Retinal pigment epithelial cell (primary cell): ENCODE results near the gene PYGB.
"Not testable (repeated sequence)": the region's sequence is repeated elsewhere in the genome, so short reads cannot be mapped to it uniquely, and the experiment has no call there.

Source experiments
- DNase-seq: peaks from one replicate; pipeline ENCODE4 v3.0.0-alpha.2; 2010; ENCODE audit warnings: low read depth
- H3K4me3 ChIP-seq: 2 replicates; pipeline ENCODE4 v1.5.1; 2011; ENCODE audit warnings: mild to moderate bottlenecking, low read length, control low read depth, moderate library complexity
- CTCF ChIP-seq: conservative IDR thresholded peaks from 2 replicates; pipeline ENCODE4 v1.5.1; 2011; ENCODE audit warnings: low read depth, low read length, control low read depth, inconsistent platforms

The PYGB gene

GRCh38 chr20:25225642-25226432 lies 22.0 kb upstream of the PYGB start:
- TF ChIP-seq CTCF = no peak
- no peak overlapping the region for H3K4me3 ChIP-seq
- no peak for DNase-seq

GRCh38 chr20:25226433-25227316 lies 21.2 kb upstream of the PYGB start:
- TF ChIP-seq CTCF = no peak
- no peak for DNase-seq
- H3K4me3 ChIP-seq = no peak overlapping the region

GRCh38 chr20:25227317-25227831 lies 20.5 kb upstream of the PYGB start:
- TF ChIP-seq CTCF = no peak
- H3K4me3 ChIP-seq = no peak overlapping the region
- no peak for DNase-seq

- H3K4me3 ChIP-seq = no peak overlapping the region
- no peak for TF ChIP-seq CTCF
- DNase-seq = no peak
These were observed 18.3 kb upstream of the PYGB start for GRCh38 chr20:25229486-25230165.

- H3K4me3 ChIP-seq = no peak overlapping the region
- DNase-seq = no peak
- TF ChIP-seq CTCF = no peak
These were observed 17.6 kb upstream of the PYGB start for GRCh38 chr20:25230166-25230831.

GRCh38 chr20:25233016-25233772 lies 14.7 kb upstream of the PYGB start:
- DNase-seq = peak; percentile 55
- TF ChIP-seq CTCF = no peak
- no peak overlapping the region for H3K4me3 ChIP-seq

GRCh38 chr20:25234009-25234849 lies 13.7 kb upstream of the PYGB start:
- not testable (repeated sequence) for DNase-seq, H3K4me3 ChIP-seq
